Left forelimb (tissue), 1 donor: ENCODE measurements around the gene IGSF3.
"Not testable (repeated sequence)": the region's sequence is repeated elsewhere in the genome, so short reads cannot be mapped to it uniquely, and the experiment has no call there.

Experiments used
- DNase-seq: peaks from one replicate; pipeline ENCODE4 v3.0.0-alpha.2; 2018; ENCODE audit warnings: low spot score

The IGSF3 gene

DNA sequence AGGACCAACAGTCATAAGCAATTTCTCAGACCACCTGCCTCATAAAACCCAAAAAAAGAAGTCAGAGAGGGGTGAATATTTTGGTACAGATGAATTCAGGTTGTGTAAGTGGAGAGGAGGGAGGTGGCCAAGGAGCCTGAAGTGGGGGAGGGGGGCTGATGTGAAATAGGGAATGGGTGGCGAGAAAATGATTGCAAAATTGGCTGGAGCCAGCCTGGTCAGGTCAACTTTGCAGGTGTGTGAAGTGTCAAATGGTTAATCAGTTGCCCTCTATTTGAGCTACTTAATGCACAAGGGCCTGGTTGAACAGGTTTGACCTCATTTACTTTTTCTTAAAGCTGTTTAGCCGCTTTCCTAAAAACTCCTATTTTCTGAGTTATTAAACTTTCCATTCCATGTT, 38.1 kb downstream of the IGSF3 start:
- not testable (repeated sequence) for DNase-seq

DNA sequence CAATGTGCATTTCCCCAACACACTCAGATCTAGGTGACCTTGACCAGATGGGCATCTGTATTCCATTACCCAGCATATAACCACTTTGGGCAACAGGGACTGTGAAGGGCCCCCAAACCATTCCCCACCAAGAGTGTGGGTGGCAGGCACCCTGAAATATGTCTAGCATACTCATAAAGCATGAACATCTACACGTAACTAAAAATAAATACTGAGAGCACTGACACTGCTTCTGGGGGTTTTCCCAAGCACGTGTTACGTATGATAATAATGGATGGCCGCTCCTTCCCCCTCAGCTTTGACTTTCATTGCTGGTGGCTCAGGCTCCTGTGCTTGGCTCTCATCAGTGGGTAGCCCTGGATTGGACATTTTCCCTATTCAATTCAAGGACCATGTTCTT, 39.1 kb downstream of the IGSF3 start:
- no peak for DNase-seq

DNA sequence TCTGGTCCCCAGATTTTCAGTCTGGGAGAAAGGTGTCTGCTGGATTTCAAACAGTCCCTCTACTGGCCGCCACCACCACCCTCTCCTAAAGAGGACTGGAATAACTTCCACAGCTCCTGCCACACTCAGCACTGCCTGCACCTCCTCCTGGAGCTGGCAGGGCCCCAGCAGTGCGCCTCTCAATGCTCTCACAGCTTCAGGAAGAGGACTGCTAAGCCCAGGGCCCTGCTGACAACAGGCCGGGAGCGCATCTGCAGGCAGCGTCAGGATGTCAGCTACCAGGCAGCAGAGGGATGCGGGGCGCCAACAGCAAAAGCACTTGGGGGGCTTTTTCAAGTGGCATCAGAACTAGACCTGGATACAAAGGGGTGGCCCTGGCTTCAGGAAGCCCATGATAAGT, 40.2 kb downstream of the IGSF3 start:
- DNase-seq = peak; percentile 67

DNA sequence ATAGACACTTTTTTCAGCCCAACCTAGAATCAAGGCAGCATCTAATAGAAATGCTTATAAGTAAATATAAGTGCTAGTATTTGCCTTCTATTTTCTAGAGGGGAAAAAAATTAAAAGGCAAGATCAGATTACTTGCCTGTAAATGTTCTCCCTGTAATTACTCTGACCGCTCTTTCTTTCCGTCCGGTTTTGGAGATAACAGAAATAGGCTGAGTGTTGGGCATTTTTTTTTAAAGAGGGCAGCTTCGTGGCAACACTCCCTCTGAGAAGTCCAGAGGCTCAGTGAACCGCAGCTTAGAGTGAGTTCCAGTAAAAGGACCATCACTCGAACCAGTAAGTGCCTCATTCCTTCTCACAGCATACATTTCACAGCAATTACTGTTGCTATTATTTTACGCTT, 40.6 kb downstream of the IGSF3 start:
- not testable (repeated sequence) for DNase-seq

DNA sequence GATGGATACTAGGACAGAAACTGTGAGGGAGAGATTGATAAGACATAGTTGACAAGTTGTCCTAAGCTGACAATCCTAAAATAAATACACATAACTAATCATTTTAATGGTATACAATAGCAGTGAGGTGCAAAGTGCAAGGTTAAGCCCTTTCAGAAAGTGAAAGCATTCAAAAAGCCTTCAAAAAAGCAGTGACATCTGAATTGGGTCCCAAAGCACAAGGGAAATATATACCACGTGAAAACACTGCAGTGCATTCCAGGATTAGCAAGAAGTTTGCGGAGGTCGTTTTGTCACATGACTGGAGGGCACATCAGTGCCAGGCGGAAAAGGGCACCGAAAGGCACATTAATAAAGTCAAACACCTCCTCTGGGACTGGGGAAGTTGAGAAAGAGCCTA, 42.4 kb downstream of the IGSF3 start:
- not testable (repeated sequence) for DNase-seq

DNA sequence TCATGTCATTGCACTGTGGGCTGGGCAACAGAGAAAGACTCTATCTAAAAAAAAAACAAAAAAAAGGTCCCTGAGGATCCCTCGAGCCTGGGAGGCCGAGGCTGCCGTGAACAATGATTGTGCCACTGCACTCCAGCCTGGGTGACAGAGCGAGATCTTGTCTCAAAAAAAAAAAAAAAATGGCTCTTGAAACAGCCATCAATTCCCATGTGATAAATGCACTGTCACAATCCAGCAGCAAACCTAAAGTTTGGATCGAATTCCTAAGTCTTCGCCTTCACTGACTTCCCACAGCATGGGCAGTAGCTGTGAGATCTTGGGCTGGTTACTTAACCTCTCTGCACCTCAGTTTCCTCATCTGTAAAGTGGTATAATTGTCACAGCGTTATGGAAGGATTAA, 43.5 kb downstream of the IGSF3 start:
- DNase-seq = no peak

DNA sequence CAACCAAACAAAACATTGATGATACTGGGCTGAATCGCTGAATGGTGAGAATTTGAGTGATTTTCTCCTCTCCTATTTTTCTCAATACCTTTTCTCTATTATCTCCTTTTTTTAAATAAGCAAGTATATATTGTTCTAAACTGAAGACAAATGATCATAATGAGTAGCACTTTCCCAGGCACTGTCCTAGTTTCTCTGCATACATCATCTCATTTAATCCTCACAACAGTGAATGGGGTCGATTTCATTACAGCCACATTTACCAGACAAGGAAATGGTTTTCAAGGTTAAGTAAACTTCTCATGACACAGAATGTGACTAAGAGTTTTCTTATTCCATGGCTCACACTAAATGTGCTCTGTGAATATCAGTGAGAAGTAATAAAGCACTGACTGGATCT, 45.0 kb downstream of the IGSF3 start:
- not testable (repeated sequence) for DNase-seq

DNA sequence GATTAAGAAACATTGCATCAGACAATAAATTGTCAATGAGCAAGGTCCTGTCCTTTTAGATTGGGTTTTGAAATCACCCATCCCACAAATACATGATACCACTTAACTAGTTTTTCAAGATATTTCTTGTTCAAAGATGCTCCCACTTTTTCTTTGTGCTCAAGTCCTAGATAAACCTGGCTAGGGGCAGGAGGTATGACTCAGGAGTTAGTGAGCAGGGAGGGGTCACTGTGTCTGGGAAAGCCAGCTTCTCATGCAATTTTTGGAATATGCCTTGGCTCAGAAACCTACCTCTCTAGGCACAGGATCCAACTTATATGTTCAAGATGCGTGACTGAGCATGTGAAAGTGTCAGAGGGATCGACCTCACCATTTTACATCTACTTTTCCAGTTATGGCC, 45.8 kb downstream of the IGSF3 start:
- DNase-seq = not testable (repeated sequence)

DNA sequence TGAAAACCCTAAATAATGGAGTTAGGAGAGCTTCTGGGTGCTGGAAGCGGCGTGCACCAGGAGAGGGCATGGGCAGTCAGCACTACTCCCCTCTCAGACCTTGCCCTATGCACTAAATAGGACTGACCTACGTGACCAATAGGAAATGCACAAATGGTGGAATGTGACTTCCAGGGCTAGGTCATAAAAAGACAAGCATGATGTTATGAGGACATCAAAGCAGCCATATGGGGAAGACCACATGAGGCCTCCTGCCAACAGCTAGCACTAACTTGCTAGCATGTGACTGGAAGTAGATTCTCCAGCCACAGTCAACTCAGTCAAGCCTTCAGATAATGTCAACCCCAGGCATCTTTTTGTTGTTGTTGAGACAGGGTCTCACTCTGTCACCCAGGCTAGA, 47.1 kb downstream of the IGSF3 start:
- DNase-seq = not testable (repeated sequence)

DNA sequence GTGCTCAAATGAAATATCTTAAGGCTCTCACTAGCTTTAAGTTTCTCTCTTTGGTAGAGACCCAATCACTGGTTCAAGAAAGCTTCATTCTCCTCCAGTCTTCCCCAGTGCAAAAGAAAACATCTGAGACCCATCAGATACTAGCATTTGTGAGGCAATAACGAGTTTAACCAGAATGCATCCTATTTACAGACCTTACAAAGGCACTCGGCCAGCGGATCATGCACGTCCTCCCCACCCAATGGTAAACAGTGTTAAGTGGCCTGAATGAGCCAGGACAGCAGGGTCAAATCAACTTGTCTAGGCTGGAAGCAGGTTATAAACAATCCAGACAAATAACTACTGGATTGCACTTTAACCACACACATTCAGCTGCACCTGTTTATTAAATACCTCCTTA, 48.4 kb downstream of the IGSF3 start:
- not testable (repeated sequence) for DNase-seq

DNA sequence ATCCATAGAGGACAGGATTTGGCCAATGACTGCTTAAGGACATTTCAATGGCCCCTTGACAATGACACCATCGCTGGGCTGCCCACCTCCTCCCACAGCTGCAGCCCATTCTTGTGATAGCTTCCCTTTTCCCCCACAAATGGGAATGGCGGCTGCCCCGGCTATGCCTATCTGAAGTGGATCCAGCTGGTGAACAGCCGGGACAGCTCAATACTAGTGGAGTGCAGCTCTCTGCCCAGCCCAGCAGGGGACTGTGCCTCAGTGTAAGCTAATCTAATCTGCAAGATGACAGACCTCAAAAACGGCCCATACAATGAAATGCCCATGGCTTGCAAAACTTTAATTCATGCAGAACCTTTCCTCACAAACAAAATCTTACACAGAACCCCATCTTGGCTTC, 49.7 kb downstream of the IGSF3 start:
- not testable (repeated sequence) for DNase-seq

DNA sequence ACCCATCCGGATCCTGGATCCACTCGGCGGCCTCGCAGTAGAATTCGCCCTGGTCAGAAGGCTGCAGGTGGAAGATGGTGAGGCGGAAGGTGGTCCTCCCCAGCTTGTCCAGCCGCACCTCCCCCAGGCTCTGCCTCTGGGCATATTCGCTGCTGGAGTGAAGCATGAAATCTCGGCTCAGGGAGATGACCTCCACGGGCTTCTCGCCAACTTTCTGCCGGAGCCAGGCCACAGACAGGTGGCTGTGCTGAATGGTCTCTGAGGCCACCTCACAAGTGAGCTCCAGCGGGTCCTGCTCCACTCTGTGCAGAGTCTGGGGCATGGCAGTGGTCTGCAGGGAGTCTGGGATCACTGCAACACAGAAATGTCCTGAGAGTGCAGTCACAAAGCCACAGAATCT, 53.7 kb downstream of the IGSF3 start:
- not testable (repeated sequence) for DNase-seq

DNA sequence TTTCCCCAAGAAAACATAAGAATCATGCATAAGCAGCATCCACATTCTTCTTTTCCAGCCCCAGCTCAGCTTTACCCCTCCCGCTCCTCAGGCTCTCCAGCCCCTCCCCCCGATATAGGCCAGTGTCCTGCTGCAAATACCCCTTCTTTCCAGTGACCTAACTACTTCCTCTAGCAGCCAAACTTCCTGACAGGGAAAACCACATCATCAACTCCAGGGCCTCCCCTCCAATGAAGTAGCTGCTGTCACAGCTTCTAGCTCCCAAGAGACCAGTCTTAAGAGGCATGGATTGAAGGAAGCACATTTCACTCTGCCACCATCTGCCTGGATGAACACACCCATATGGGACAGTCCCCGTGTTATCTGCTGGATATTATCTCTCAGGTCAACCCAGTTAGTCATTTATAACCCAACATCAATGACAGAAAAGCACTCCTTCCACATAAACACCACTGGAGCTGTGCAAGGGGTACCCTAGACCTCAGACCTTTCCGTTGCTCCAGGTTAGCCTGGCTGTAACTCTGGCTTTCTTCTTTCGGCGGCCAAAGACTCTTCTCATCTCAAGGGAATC, 57.6 kb downstream of the IGSF3 start:
- not testable (repeated sequence) for DNase-seq

DNA sequence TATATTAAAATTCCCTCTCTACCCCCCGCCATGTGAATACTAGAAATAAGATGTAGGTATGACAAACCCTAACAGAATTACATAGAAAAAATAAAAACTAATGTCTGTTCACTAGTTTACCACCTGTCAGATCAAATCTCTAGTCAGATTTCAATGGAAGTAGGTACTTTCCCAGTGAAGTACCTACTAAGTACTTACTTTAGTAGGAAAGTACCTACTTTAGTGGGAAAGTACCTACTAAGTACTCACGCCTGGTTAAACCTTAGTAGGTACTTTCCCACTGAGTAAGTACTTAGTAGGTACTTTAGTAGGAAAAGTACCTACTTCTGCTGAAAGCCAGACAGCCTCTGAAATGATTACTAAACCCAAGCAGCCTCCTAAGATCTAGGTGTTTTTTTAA, 58.7 kb downstream of the IGSF3 start:
- DNase-seq = not testable (repeated sequence)

DNA sequence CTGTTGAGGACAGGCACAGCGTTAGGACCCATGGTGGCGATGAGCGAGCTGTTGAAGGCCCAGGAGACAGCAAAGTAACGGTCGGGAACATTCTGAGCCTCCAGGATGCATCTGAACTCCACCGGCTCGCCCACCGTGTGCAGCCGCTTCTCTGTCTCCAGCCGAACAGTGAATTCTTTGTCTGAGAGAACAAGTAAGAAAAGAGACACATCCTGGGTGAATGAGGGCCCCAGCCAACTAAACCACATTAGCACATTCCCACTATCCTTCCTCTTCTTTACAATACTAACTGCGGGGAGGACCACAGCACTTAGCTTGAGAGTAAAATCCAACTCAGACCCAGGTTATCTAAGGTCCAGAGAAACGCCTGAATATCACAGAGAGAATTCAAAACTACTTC, 59.4 kb downstream of the IGSF3 start:
- not testable (repeated sequence) for DNase-seq

DNA sequence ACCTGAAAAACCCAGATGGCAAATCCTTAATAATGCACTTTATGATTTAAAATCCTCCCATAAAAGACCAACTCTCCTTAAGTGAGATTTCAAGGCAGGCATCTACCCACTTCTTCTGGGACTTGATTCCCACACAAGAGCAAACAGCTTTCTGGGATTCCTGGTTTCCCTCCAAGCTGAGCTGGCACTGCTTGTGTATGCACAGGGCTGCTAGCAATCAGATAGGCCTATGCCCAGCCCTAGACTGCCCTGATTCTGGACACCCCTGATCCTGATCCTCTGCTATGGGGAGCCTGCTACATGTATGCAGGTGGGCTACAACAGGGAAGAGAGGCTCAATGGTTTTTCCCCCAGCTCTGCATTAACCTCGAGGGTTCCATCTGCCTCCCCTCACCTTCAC, 60.1 kb downstream of the IGSF3 start:
- not testable (repeated sequence) for DNase-seq

DNA sequence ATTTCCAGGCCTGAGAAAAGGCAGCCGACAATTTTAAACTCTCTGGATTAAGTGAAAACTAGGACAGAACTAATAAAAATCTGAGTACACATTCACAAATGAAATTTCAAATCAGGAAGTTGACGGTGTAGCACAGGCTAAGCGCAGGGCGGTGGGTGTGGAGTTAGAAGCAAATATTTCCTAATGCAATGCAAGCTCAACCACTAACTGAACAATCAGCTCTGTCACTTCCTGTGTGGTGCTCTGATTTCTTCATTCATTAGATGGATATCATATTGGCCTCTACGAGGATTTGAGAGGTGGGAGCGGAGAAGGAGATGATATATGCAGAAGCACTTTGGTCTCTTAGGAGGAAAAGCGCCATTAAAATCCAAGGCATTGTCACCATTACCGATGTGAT, 61.5 kb downstream of the IGSF3 start:
- DNase-seq = not testable (repeated sequence)

DNA sequence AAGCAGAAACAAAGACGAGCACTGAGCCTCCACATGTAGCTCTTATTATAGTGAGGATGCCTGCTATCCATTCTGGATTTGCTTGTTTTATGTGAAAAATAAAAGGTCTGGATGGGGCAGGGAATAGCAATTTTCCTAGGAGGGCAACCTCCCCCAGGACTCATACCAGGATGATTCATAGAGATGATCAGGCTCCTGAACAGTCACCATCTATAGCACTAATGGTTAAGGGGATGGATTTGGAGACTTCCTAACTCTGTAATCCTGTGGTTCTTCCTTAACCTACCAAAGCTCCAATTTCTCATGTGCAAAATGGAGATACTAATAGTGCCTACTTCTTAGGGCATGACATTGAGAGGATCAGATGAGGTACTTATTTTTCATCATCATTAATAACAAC, 62.2 kb downstream of the IGSF3 start:
- no peak for DNase-seq

DNA sequence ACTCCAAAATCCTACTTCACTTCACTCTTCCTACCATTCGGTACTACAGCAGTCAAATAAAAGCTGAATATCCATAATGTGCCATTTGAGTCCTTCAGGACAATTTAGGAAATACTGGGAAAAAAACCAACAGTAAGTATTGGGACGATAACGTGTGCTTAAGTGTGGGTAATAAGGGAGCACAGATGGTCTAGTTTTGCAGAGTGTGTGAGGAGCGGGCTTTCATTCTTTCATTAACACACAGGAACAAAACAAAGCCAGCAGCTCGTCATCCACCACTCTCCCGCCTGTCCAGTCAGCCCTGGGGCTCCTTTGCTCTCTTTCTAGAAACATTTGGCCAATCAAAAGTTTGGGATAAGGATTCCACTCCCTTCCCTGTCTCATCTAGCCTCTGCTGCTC, 63.1 kb downstream of the IGSF3 start:
- DNase-seq = not testable (repeated sequence)

DNA sequence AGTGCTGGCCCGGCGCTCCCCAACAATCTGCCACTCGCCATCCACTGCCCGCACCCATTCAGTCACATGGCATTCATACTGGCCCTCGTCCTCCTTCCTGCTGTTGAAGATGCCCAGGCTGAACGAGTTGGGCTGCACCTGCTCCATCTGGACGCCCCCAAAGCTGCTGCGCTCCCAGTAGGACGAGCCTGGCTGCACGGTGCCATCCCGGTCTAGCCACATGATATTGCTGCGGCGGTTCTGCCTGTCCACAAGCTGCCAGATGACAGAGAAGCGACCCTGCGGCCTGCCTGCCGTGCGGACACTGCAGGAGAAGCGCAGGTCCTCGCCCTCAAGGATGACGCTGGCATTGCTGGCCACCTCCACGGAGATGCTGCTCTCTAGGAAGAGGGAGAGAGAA, 63.9 kb downstream of the IGSF3 start:
- DNase-seq = not testable (repeated sequence)

DNA sequence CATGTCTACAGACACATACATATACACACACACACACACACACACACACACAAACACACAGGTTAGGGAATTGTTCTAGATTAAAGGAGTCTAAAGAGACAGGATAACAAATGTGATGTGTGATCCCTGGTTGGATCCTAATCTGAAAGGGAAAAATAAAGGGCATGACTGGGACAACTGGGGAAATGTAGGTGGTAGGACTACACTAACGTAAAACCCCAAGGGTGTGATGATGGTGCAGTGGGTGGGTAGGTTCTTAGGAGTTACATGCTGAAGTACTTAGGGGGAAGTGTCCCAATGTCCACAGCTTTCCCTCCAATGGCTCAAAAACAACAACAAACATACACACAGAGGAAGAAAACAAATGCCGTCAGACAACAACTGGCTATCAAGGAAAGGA, 68.2 kb downstream of the IGSF3 start:
- DNase-seq = not testable (repeated sequence)

DNA sequence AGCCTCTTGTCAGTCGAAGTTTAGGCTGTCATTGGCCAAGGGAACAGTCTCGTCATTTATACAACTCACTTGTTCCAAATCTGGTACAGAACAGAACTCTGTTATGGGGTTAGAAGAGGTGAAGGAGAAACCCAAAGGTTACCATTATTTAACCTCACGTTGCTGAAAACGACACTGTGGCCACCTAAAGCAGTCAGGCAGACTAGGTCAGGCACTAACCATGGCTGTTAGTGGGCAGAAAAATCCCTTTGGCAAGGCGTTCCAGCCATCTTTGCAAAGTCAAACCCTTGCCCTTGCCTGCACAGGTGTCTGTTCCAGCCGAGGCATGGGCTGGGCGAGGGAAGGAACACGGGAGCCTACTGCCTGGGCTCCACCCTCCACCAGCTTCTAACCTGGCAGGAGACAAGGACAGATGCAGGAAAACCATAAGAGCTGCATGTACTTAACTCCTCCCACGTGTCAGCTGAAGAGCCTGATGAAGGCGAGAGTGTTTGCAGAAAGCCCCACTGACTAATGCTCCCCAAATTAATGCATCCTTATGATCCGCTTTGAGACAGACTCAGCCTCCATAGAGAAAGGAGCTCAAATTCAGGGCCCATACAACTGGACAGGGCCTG, 69.0 kb downstream of the IGSF3 start:
- DNase-seq = not testable (repeated sequence)

DNA sequence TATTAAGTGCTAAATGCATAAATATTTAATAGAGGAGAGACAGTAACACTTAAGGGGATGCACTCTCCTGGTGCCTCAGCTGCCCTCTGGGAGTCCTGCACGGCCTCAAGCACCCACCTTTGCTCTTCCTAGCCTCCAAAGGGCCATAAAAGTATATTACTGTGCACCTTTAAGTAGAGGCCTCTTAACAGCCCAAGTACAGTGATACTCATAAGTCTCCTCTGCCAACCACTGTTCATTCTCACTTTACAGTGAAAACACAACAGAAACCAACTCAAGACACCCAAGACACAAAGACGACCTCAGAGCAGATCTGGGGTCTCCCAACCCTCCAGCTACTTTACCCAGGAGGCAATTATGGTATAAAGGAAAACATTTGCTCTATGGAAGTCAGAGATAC, 70.1 kb downstream of the IGSF3 start:
- not testable (repeated sequence) for DNase-seq

DNA sequence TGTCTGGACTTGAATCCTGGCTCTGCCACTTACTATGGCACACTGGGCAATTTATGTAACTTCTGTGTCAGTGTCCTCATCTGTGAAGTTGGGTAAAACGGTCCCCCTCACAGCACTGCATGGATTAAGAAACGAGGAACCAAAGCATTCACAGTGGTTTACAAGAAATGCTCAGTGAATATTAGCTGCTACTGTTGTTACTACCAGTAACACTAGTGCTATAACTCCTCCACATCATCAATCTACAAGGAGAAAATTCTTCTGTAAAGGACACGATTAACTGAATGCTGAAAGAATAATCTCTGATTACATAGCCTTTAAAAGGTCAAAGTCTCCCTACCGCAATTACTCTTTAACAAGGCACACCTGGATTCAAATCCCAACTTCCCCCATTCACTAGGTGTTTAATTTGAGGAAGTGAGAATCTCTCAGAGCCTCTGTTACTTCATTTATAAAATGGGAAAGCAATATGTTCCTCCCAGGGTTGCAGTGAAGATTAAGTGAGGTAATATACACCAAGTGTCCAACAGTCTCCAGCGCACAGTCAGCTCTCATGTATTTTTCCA, 70.7 kb downstream of the IGSF3 start:
- DNase-seq = not testable (repeated sequence)
